Stimulated activated CD8-positive, alpha-beta memory T cell treated with anti-CD3 and anti-CD28 coated beads, Interleukin-15, amount 100 ng/mL, for 48 hours (primary cell): Measurements from ENCODE around the gene PRAMEF15.
"Not testable (repeated sequence)": the region's sequence is repeated elsewhere in the genome, so short reads cannot be mapped to it uniquely, and the experiment has no call there.

Experiments
- DNase-seq, 2 donors: peaks; one replicate each; pipeline ENCODE4 v3.0.0-alpha.2; 2020; ENCODE audit warnings: low read depth in 2 of 2

The PRAMEF15 gene

DNA sequence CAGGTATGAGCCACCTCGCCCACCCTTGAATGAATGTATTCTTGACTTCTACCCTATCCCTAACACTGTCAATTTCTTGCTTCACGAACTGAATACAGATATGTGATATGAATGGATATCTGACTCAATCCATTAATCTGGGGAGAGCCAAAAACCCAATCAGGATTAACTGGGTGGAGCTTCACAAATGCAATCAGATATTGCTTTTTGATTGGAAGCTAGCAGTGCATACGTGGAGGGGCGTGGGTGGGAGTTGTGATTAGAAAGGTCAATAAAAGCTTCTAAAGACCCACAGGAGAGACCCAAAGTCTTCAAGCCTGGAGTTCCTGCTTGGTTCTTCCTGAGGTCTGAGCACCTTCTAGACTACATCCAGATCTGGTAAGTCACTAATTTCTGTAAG is at the start of gene PRAMEF15:
Gene PRAMEF15, plus strand, starts transcription at position 301 of the 400 bp plus-strand sequence. CDS start 2,827 bp downstream, outside the sequence.
- DNase-seq: not testable (repeated sequence)

DNA sequence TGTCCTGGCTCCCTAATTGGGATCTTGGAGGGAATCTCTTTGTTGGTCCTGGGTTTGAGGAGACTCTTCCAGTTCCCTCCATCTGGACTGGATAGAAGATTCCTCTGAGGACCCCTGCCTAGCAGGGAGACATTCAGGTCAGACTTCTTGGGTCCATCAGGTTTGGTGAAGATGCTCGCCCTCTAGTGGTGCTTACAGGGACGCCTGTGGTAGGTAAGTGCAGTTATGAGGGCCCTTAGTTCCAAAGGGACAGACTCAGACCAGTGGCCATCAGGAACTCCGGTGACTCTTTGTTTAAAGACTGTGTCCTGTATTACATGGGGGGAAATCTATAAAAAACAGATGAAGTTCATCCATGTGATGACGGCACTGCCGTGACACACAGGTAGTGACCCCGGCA is 38.4 kb upstream of the PRAMEF15 start:
- not testable (repeated sequence) for DNase-seq

DNA sequence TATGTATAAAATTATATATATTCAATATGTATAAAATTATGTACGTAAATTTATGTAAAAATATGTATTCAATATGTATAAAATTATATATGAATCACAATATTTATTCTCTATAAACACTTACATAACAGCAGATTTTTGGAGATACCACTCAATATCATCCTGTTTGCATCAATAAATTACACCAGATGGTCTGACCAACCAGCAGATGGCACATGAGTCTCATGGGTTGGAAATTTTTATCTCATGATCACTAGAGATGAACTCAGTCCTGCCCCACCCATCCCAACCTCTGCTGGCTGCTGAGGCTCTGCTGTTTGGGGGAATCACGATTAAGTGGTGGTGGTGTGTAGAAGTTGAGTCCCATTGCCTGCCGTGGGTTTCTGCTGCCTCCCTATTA is 35.8 kb upstream of the PRAMEF15 start:
- not testable (repeated sequence) for DNase-seq

DNA sequence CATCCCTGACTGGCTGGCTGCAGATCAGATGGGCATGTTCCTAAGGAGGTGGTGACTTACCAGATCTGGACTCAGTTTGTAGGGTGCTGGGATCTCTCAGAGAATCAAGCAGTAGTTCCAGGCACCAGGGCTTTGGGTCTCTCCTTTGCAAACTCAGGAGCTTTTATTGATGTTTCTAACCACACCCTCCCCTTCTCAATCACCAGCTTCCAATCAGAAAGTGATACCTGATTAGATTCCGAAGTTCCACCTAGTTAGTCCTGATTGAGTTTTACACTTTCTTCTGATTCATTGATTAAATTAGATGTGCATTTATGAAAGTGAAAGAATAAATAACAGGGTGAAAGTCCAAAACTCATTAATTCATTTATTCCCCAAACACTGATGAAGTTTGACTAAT is 30.3 kb upstream of the PRAMEF15 start, which contains the start of gene PRAMEF8:
Gene PRAMEF8, minus strand, starts transcription at position 101 of the 400 bp plus-strand sequence. CDS start 1,046 bp downstream, outside the sequence.
- not testable (repeated sequence) for DNase-seq

DNA sequence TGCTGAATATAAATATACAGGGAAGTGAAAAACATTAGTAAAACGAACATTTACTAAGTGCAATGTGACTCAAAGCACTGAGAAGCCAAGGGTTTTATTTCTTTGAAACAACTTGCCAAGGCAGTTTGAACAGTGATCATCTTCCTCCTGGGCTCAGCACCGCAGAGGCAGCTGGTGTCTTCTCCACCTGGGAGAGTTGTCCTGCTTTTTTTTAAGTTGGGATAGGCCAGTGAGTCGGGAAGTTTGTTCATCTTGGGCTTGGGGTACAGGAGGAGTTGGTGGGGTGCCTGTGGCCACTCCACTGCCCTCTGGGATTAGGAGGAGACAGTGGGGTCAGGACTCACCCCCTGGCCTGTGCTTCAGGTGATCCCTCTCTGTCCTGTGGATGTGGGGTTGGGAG is 26.4 kb upstream of the PRAMEF15 start:
- DNase-seq: not testable (repeated sequence)

DNA sequence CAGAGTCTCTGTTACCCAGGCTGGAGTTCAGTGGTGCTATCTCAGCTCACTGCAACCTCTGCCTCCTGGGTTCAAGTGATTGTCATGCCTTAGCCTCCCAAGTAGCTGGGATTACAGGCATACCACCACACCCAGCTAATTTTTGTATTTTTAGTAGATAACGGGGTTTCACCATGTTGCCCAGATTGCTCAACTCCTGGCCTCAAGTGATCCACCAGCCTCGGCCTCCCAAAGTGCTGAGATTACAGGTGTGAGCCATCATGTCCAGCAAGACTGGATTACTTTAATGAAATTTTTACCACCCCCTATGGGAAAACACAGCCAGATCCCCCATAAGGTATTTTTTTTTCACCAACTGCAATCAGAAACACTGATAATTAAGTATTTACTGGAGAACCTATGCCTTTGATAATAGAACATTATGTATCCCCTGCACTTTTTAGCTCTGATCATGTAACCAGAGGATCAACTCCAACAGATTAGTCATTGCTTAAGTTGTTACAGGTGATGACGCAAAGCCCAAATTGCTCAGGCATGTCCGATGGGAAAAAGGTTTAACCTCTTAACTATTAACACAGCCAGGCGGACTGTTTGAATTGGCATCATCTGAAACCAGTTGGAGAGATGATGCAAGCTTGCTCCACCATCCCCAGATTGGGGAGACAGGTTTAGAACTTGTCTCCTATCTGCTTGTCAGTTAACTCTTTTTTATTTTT is 18.0 kb upstream of the PRAMEF15 start:
- not testable (repeated sequence) for DNase-seq

DNA sequence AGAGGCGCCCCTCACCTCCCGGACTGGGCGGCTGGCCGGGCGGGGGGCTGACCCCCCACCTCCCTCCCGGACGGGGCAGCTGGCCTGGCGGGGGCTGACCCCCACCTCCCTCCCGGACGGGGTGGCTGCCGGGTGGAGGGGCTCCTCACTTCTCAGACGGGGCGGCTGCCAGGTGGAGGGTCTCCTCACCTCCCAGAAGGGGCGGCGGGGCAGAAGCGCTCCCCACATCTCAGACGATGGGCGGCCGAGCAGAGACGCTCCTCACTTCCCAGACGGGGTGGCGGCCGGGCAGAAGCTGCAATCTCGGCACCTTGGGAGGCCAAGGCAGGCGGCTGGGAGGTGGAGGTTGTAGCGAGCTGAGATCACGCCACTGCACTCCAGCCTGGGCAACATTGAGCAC is 16.7 kb upstream of the PRAMEF15 start:
- not testable (repeated sequence) for DNase-seq

DNA sequence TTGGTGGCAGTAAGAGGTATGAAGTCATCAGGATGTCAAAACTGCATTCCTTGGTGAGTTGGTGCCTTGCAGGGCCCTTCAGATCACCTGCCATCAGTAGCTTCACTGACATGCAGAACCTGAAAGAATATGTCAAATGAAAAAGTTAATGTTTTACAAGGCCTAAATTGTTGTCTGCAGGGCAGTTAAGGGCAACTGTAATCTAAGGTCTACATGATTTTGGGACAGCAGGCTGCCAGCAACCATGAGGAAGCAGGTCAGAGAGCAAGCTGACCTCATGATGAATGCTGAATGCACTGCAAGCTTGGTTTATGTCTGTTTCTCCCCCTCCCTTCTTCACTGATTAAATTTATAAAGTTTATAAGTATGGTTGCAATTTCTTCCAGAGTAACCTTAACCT is 13.2 kb upstream of the PRAMEF15 start:
- not testable (repeated sequence) for DNase-seq

DNA sequence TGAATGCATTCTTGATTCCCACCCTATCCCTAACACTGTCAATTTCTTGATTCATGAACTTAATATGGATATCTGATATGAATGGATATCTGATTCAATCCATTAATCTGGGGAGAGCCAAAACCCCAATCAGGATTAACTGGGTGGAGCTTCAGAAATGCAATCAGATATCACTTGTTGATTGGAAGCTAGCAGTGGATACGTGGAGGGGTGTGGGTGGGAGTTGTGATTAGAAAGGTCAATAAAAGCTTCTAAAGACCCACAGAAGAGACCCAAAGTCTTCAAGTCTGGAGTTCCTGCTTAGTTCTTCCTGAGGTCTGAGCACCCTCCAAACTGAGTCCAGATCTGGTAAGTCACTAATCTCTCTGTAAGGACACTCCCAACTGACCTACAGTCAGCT is 12.1 kb upstream of the PRAMEF15 start, which contains the start of gene PRAMEF33:
Gene PRAMEF33, plus strand, starts transcription at position 301 of the 400 bp plus-strand sequence. CDS start 2,416 bp downstream, outside the sequence.
- DNase-seq: not testable (repeated sequence)

DNA sequence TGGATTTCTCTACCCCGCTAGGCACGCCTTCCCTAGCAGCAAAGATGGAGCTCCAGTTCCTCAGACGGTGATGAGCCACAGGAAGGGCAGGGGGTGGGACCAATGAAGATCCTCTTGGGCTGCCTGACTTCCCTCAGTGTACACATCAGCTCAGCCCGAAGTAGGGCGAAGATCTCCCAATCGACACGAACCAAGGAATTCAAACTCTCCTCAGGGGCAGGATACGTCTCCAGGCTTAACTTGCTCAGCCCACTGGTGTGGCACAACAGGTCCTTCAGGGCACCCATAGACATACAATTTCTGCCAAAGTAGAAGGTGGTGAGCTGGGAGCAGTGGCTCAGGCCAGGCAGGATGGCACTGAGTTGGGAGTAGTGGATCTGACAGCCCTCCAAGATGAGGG is 27.1 kb downstream of the PRAMEF15 start:
- DNase-seq: not testable (repeated sequence)

DNA sequence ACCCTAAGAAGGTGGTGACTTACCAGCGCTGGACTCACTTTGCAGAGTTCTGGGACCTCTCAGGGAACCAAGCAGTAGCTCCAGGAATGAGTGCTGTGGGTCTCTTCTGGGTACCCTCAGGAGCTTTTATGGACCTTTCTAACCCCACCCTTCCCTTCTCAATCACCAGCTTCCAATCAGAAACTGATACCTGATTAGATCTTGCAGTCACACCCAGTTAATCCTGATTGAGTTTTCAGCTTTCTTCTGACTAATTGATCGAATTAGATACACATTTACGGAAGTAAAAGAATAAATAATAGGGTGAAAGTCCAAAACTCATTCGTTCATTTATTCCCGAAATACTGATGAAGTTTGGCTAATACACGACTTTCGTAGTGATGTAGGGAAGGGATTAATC is 31.7 kb downstream of the PRAMEF15 start, which contains the start of gene PRAMEF14:
Gene PRAMEF14, minus strand, starts transcription at position 101 of the 400 bp plus-strand sequence. CDS start 1,820 bp downstream, outside the sequence.
- DNase-seq: not testable (repeated sequence)

DNA sequence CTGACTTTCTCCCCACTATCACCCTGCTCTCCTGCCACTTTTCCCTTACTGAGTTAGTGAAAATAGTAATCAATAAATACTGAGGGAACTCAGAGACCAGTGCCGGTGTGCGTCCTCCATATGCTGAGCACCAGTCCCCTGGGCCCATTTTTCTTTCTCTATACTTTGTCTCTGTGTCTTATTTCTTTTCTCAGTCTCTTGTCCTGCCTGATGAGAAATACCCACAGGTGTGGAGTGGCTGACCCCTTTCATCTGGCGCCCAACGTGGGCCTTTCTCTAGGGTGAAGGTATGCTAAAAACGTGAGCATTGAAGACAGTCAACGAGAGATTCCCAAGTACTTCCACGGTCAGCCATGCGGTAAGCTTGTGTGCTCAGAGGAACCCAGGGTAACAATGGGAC is 38.1 kb downstream of the PRAMEF15 start:
- not testable (repeated sequence) for DNase-seq

DNA sequence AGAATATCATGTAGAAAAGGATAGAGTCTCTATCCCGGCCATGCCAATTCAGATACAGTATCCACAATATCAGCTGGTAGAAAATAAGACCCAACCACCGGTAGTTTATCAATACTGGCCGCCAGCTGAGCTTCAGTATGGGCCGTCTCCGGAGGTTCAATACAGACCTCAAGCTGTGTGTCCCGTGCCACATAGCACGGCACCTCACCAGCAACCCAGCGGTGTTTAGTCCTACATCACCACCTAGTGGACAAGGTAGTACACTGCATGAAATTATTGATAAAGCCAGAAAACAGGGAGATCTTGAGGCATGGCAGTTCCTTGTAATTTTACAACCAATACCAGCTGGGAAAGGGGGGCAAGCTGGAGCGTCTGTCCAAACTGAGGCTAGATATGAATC is 39.1 kb downstream of the PRAMEF15 start:
- DNase-seq: not testable (repeated sequence)

DNA sequence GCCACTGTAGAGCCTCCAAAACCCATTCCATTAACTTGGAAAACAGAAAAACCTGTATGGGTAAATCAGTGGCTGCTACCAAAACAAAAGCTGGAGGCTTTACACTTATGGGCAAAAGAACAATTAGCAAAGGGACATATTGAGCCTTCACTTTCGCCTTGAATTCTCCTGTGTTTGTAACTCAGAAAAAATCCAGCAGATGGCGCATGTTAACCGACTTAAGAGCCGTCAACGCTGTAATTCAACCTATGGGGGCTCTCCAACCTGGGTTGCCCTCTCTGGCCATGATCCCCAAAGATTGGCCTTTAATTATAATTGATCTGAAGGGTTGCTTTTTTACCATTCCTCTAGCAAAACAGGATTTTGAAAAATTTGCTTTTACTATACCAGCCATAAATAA is 41.4 kb downstream of the PRAMEF15 start:
- DNase-seq: not testable (repeated sequence)

DNA sequence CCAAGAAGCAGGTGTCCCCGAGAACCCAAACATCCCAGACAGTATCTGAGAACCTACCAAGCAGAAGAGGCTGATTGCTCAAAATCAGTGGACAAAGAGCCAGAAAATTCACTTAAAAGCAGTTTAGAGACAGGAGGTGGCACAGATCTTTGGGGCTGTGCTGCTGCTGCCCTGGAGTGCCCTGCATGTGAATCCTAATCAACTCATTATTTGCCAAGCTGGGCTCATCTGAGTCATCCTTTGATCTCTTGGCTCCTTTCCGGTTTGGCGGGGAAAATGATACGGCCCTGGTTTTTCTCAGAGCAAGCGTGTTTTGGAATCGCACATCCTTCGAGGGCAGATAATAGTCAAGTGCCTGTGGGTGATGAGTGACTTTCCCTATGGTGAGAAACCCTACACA is 47.0 kb downstream of the PRAMEF15 start:
- DNase-seq: not testable (repeated sequence)

DNA sequence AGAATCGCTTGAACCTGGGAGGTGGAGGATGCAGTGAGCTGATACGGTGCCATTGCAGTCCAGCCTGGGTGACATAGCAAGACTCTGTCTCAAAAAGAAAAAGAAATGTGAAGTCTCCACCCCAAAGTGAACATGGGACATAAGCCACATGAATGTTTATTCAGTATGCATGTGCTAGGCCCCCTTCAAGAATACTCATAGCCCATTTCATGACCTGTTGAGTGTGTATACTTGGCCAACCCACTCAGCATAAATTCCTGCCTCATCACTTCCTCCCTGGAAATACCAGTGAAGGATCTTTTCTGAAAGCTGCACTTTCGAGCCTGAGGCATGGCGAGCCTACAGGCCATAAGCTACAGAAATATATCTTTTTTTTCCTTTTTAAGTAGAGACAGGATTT is 49.5 kb downstream of the PRAMEF15 start:
- not testable (repeated sequence) for DNase-seq

DNA sequence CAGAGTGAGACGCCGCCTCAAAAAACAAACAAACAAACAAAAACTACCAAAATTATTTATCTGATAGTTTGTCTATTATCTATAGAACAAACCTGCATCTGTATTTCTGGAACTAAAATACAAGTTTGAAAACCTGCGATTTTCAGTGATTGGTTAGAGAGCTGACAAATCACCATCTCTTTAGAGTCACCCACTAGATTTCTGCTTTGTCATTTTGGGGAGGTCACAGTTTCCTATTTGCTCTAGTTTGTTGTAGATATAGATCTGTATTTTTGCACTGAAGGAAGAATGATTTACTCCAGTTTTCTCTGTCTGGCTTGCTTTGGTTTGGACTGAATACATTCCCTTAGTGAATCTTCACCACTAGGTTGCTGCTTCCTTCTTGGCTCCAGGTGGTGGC is 51.2 kb downstream of the PRAMEF15 start:
- DNase-seq: not testable (repeated sequence)

DNA sequence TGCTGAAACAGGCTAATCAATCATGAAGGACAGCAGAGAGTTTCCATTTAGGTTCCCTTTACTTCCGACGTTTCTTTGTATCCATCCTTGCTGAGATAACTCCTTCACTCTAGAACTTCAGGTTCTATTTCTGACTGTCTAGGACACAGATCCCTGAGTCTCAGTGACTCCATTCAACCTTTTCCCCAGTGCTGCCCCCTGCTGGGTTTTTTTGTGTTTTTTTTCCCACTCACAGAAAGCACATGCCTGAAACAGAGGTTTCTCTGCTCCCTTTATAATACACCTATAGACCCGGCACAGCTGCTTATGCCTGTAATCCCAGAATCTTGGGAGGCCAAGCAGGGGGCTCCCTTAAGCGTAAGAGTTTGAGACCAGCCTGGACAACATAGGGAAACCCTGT is 53.2 kb downstream of the PRAMEF15 start:
- DNase-seq: not testable (repeated sequence)
